Esophagus muscularis mucosa (tissue), 4 donors: Measurements from ENCODE around the gene RAB5A.

Experiments used
- CTCF ChIP-seq, 3 experiments: fragments of 200-600 bp in 2 of 3; fragments of 450-650 bp in 1 of 3; sonication (generic) in 2 of 3; IDR thresholded peaks; one replicate each; pipeline ENCODE4 v1.5.1; 2017 to 2019; ENCODE audit warnings: antibody characterized with exemption in 3 of 3, mild to moderate bottlenecking in 2 of 3, moderate library complexity in 1 of 3
- EP300 ChIP-seq: sonication (generic); formaldehyde crosslinking; IDR thresholded peaks from one replicate; pipeline ENCODE4 v1.6.1; 2017; ENCODE audit warnings: antibody characterized with exemption
- POLR2A ChIP-seq: fragments of 450-650 bp; IDR thresholded peaks from one replicate; pipeline ENCODE4 v1.6.1; 2017; ENCODE audit warnings: antibody characterized with exemption, moderate library complexity, mild to moderate bottlenecking, low read depth

DNA sequence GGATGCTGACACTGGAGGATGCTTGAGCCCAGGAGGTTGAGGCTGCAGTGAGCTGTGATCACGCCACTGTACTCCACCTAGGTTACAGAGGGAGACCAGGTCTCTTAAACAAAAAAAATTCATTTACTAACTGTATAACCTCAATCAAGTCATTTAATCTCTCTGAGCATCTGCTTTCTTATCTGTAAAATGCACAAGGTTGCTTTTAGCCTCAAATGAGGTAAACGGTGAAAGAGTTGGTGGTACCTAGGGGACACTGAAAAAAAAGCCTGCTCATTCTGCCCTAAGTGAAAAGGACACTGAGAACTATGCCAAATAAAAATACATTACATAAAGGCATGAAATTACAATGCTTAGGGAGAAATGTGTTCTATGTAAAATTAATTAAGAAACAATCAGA lies 61.7 kb downstream of the RAB5A start:
- no peak for TF ChIP-seq CTCF (IDR thresholded peaks at IDR 0.05)
- TF ChIP-seq POLR2A = no peak
- TF ChIP-seq EP300 = no peak
